DMS 273 (cell line): ENCODE measurements around the gene CCDC177.

Experiments
- DNase-seq: peaks from one replicate; lab custom pipeline; 2025; ENCODE audit not compliant: unreplicated experiment; lab: John Stamatoyannopoulos, UW

CCDC177 gene

DNA sequence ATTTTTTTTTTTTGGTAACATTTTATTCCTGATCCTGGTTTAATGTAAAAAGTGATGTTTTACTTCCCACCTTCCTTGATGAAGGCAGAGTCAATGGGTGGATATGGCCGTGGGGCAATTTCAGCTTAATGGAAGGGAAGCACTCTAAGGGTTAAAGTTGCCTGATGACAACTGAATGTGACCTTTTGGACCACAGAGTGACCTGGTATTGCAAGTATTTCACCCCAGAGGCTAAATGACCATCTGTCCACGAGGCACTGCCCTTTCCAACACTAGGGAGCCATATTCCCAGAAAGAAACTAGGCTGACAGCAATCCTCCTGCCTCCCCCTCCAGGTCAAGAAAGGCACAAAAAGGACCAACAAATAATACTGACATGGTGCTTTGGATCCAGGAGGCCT is 4.8 kb downstream of the CCDC177 start:
- DNase-seq: no peak

DNA sequence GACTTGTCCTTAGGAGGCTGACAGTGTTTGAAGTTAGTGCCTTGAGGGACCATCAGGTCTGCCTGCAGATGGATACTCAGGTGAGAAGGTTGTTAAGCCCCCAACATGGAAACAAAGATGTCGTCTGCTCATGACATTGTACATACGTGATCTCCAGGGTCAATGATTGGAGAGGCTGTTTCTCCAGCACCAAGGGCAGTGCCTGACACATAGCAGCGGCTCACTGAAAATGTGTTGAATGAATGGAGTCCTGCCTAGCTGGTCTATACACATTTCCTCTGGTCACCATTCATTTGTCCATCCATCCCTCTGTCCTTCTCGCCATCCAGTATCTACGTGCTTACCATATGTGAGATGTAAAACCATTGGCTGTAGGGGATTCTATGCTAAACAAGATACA is 7.1 kb downstream of the CCDC177 start:
- DNase-seq: no peak

- no peak for DNase-seq
Observed at GRCh38 chr14:69561893-69562292, 12.8 kb downstream of the CCDC177 start.

DNA sequence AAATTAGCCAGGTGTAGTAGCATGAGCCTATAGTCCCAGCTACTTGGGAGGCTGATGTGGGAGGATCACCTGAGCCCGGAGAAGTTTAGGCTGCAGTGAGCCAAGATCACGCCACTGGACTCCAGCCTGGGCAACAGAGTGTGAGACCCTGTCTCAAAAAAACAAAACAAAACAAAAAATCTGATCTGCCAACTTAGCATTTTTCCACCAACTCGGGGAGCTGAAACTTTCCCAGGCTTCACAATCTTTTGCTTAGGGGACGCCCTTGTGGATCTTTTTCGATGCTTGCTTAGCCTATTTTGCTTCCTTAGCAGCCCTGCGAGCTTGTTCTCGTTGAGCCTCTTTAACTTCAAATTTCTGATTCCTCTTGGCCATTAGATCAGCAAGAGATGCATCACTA is 13.8 kb downstream of the CCDC177 start:
- DNase-seq: no peak

DNA sequence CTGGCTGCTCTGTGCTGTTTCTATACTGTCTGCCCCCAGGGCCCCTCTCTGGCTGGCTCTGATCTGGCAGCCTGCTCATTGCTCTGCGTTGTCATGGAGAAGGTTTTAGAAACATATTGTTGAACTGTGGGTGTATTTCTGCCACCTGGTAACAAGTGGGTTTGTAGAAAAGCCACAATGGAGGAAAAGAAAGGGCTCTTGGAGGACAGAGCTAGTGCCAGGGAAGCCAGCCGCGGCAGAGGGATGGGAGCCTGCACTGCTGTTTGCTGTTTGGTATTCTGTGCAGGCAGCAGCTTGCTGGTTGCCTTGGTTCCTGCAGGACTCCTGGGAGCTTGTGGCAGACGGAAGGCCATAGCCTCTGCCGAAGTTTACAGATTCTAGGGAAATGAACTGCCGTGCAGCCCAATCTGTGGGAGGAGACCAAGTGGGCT is 15.1 kb downstream of the CCDC177 start:
- peak; percentile 97 for DNase-seq

GRCh38 chr14:69558774-69559173 is 15.9 kb downstream of the CCDC177 start:
- no peak for DNase-seq

GRCh38 chr14:69554500-69554899 is 20.2 kb downstream of the CCDC177 start:
- peak; percentile 52 for DNase-seq

GRCh38 chr14:69553252-69553651 is 21.4 kb downstream of the CCDC177 start:
- no peak for DNase-seq

DNA sequence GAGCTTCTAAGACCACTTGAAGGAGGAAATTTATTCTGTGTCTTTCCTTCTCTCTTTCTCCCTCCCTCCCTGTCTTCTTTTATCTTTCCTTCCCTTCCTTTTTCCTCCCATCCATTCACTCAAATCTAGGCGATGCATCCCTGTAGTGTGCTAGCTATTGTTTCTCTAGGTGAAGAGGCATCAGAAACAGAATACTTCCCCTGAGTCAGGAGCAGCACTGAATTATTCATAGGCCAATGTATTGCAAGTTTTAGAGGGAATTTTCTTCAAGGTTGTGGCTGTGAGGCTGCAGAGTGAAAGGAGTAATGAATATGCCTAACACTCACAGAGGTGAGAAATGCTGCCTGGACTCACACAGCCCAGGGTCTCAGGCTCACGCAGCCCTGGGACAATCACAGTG is 23.2 kb downstream of the CCDC177 start:
- no peak for DNase-seq

DNA sequence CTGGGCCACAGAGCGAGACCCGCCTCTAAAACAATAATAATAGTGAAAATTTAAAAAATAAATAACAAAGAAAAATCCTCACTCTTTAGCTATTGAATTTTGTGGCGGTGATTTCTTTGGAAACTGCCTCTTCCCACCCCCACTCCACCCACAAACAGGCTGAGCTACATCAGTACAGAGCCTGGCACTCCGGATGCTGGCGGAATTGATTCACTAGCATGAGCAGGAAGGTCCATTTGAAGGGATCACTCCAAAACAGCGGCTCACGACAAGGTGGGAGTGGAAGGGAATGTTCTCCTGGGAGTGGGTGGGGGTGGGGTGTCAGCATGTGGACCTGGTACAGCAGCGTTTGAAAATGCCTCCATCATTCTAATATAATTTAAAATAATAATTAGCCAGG is 26.1 kb downstream of the CCDC177 start:
- no peak for DNase-seq

DNA sequence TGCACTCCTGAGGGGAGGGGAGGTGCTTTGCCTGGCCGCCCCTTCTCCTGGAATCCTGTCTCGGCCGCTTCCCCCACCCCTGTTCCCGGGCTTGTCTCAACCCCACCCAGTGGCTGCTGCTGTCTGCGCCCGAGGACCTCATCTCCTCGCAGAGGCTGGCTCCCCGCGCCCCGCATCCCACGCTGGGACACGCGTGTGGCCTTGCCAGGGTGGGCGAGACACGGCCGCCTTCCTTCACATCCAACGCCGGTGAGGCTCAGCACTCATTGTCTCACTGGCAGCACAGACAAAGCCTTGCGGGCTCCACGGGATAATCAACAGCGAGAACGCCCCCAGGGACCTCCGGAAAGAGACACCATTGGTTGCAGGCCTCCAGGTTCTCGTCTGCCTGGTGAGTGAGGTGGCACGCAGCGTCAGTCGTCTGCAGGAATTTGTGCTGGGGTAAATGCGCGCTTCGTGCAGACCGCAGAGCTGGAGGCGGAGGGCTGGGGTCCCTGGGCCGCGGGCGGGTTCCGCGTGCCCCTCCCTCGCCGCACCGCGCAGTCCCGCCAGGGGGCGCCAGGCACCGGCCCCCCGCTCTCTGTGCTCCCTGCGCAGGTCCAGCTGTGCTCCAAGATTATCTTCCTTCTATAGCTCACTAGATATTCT is 26.8 kb downstream of the CCDC177 start:
- peak; percentile 69 for DNase-seq

DNA sequence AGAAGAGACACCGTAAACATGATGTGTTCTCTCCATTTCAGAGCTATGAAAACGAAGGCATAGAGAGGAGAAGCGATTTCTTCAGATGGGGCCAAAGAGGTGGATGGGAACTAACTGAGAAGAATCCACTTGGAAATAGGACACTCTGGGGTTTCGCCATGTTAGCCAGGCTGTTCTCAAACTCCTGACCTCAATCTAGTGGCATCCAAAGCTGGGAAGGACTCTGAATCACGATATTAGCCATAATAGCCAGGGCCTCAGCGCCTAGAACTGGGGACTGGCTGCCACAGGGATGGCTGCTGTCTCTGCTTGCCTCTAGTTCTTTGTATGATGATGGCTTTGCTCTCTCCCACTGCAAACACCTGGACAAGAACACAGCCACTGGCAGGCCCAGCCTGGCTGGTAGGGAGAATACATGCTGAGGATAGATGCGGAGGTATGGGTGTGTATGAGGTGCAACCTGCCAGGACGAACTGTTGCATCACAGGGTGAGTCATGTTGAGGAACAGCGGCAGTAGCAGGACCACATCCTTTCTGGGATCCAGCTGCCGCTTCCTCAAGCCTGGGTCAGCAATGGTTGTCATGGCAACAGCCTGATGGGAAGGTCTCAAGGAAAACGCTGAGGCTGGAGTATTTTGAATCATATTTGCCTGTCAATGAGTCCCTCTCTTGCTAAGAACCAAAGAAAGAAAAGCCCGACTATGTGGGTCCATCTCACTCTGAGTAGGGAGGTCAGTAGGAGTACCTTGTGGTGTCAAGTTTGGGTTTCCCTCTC is 31.1 kb downstream of the CCDC177 start:
- peak; percentile 83 for DNase-seq

DNA sequence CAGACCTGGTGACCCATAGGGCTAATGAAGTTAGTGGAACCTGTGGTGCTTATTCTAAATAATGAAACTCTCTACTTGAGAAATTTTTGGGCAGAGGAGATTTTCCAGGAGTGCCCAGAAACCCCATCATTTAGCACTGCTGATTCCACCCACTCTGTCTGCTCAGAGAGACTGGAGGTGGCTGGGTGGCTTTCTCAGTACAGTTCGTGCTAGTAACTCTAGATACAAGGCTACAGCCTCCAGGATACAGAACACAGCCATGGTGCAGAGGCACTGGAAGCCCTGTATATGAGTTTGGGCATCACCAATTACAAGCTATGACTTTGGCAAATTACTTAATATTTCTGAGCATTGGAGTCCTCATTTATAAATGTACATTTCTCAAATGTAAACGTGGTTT is 32.4 kb downstream of the CCDC177 start:
- DNase-seq: no peak

GRCh38 chr14:69540654-69541335 is 33.9 kb downstream of the CCDC177 start:
- DNase-seq: no peak

GRCh38 chr14:69539631-69540410 is 34.9 kb downstream of the CCDC177 start:
- DNase-seq: no peak

DNA sequence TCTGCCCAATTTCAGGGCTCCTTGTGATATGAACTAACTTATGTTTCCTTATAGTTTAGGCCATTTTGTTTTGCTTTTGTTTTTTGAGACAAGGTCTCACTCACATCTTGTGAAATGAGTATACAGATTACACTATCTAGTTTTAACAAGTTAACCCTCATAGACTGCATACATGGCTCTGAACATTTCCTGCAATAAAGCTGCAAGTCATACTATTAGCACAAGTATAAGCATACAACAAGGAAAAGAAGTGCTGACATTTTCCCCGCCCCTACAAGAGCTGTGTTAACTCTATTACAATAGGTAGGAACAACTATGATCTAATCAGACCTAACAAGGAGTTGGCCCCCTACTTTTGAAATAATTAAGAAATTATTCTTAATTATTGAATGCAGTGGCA is 35.9 kb downstream of the CCDC177 start:
- DNase-seq: no peak

GRCh38 chr14:69537900-69538299 is 36.8 kb downstream of the CCDC177 start:
- no peak for DNase-seq

DNA sequence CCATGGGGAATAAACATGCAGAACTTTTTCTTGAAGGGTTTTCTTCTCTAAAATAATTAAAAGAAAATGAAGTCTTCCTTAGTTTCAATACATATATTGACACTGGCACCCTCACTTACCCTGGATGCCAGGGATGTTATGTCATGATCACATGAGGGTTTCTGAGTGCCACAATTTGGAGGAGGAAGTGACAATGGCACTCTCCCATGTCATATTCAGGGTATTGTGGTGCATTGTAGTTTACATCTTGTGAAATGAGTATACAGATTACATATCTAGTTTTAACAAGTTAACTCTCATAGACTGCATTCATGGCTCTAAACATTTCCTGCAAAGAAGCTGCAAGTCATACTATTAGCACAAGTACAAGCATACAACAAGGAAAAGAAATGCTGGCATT is 37.7 kb downstream of the CCDC177 start:
- no peak for DNase-seq

GRCh38 chr14:69535230-69535848 is 39.3 kb downstream of the CCDC177 start:
- DNase-seq: peak; percentile 87

- DNase-seq: no peak
Observed at GRCh38 chr14:69532561-69533340, 41.9 kb downstream of the CCDC177 start.
